ENCODE measurements around the gene LASP1.

The LASP1 gene

GRCh38 chr17:38897671-38898290 lies 27.9 kb downstream of the LASP1 start:
- TF ChIP-seq FOXM1 (IDR thresholded peaks at IDR 0.05; ENCODE audit: borderline replicate concordance, low read depth) (no peak), CREB1 (IDR thresholded peaks at IDR 0.05; ENCODE audit: low read depth) (no peak), RAD21 (IDR thresholded peaks at IDR 0.05; ENCODE audit: low read depth) (no peak), TAF1 (IDR thresholded peaks at IDR 0.05; ENCODE audit: low read depth) (no peak), NFIC (IDR thresholded peaks at IDR 0.05) (no peak), TEAD4 (IDR thresholded peaks at IDR 0.05) (no peak), CEBPB (IDR thresholded peaks at IDR 0.05) (no peak), REST (IDR thresholded peaks at IDR 0.05; ENCODE audit: low read depth) (no peak), EGR1 (IDR thresholded peaks at IDR 0.05) (no peak), YY1 (IDR thresholded peaks at IDR 0.05; ENCODE audit: low read depth) (no peak), TCF12 (IDR thresholded peaks at IDR 0.05; ENCODE audit: low read depth) (no peak), MAX (IDR thresholded peaks at IDR 0.05) (no peak), USF1 (IDR thresholded peaks at IDR 0.05) (no peak), EP300 (IDR thresholded peaks at IDR 0.05; ENCODE audit: borderline replicate concordance) (no peak), ZBTB7A (IDR thresholded peaks at IDR 0.05; ENCODE audit: low read depth) (no peak)

- TF ChIP-seq NFIC (IDR thresholded peaks at IDR 0.05) (no peak), YY1 (IDR thresholded peaks at IDR 0.05; ENCODE audit: low read depth) (no peak), EP300 (IDR thresholded peaks at IDR 0.05; ENCODE audit: borderline replicate concordance) (no peak), TEAD4 (IDR thresholded peaks at IDR 0.05) (no peak), USF1 (IDR thresholded peaks at IDR 0.05) (no peak)
Observed at GRCh38 chr17:38898291-38898679, 28.4 kb downstream of the LASP1 start.

- TF ChIP-seq YY1 (IDR thresholded peaks at IDR 0.05; ENCODE audit: low read depth) (no peak), EGR1 (IDR thresholded peaks at IDR 0.05) (no peak), NFIC (IDR thresholded peaks at IDR 0.05) (no peak), CEBPB (IDR thresholded peaks at IDR 0.05) (no peak), ZBTB7A (IDR thresholded peaks at IDR 0.05; ENCODE audit: low read depth) (no peak), EP300 (IDR thresholded peaks at IDR 0.05; ENCODE audit: borderline replicate concordance) (no peak), CREB1 (IDR thresholded peaks at IDR 0.05; ENCODE audit: low read depth) (no peak), USF1 (IDR thresholded peaks at IDR 0.05) (no peak), TCF12 (IDR thresholded peaks at IDR 0.05; ENCODE audit: low read depth) (no peak), TEAD4 (IDR thresholded peaks at IDR 0.05) (no peak), MAX (IDR thresholded peaks at IDR 0.05) (no peak), REST (IDR thresholded peaks at IDR 0.05; ENCODE audit: low read depth) (no peak), TAF1 (IDR thresholded peaks at IDR 0.05; ENCODE audit: low read depth) (no peak), FOXM1 (IDR thresholded peaks at IDR 0.05; ENCODE audit: borderline replicate concordance, low read depth) (no peak), RAD21 (IDR thresholded peaks at IDR 0.05; ENCODE audit: low read depth) (no peak)
Observed at GRCh38 chr17:38898812-38899348, 29.0 kb downstream of the LASP1 start.

GRCh38 chr17:38899421-38899820 lies 29.6 kb downstream of the LASP1 start:
- TF ChIP-seq YY1 (IDR thresholded peaks at IDR 0.05; ENCODE audit: low read depth) (no peak), EGR1 (IDR thresholded peaks at IDR 0.05) (no peak), NFIC (IDR thresholded peaks at IDR 0.05) (no peak), CEBPB (IDR thresholded peaks at IDR 0.05) (no peak), CREB1 (IDR thresholded peaks at IDR 0.05; ENCODE audit: low read depth) (no peak)

- TF ChIP-seq TAF1 (IDR thresholded peaks at IDR 0.05; ENCODE audit: low read depth) (no peak), MAX (IDR thresholded peaks at IDR 0.05) (no peak), RAD21 (IDR thresholded peaks at IDR 0.05; ENCODE audit: low read depth) (no peak), FOXM1 (IDR thresholded peaks at IDR 0.05; ENCODE audit: borderline replicate concordance, low read depth) (no peak), EGR1 (IDR thresholded peaks at IDR 0.05) (no peak), YY1 (IDR thresholded peaks at IDR 0.05; ENCODE audit: low read depth) (no peak), EP300 (IDR thresholded peaks at IDR 0.05; ENCODE audit: borderline replicate concordance) (no peak), USF1 (IDR thresholded peaks at IDR 0.05) (no peak), ZBTB7A (IDR thresholded peaks at IDR 0.05; ENCODE audit: low read depth) (no peak)
Observed at GRCh38 chr17:38900978-38901656, 31.3 kb downstream of the LASP1 start.
